ENCODE measurements around the gene MSTN.

Gene MSTN

DNA sequence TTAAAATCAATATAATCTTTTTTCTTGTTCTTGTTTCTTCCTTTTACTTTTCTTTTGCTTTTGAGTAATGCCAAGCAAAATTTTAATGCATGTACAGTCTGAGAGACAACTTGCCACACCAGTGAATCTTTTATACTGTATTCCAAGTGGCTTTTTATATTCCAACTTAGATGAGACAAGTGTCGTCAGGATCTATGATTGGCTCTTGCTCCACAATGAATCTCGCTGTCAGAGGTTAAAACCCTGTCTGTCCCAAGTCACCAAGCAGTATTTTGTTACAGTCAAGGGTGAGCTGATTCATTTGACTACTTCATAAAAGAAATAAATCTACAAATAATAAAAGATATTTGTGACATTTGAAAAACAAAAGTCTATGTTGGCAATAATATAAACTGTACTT is at the start of gene MSTN:
Gene MSTN (minus strand): TSS at position 129 of the 400 bp plus-strand sequence. CDS start 133 bp downstream, outside the sequence.
- Histone ChIP-seq H3K79me2 (ENCODE audit: insufficient read depth, low read depth) (no peaks in the 10 kb centered on the region), H3K36me3 (ENCODE audit: insufficient read depth) (no peaks in the 10 kb centered on the region), H3K27me3 (ENCODE audit: insufficient read depth, low read depth) (no peaks in the 10 kb centered on the region), H3K27ac (no peak within 1 kb of the TSS), H3K4me2 (no peak within 1 kb of the TSS), H2AFZ (ENCODE audit: low read depth) (no peak within 1 kb of the TSS), H3K4me1 (ENCODE audit: low read depth, poor library complexity, severe bottlenecking) (no peaks in the 10 kb centered on the region), H3K9ac (no peak within 1 kb of the TSS), H3K4me3 (IDR thresholded peaks at IDR 0.05; ENCODE audit: insufficient read depth, low read depth, low read length) (no peak within 1 kb of the TSS), H4K20me1 (ENCODE audit: insufficient read depth) (no peaks in the 10 kb centered on the region)
- TF ChIP-seq CTCF (conservative IDR thresholded peaks at IDR 0.05; ENCODE audit: low read depth, low read length) = no peak

- no peak overlapping the region for H3K4me3 ChIP-seq (IDR thresholded peaks at IDR 0.05; ENCODE audit: insufficient read depth, low read depth, low read length)
- H3K4me2 ChIP-seq = no peak overlapping the region
- no peaks in the 10 kb centered on the region for H3K36me3 ChIP-seq (ENCODE audit: insufficient read depth)
- H3K4me1 ChIP-seq (ENCODE audit: low read depth, poor library complexity, severe bottlenecking) = no peaks in the 10 kb centered on the region
- no peak overlapping the region for H2AFZ ChIP-seq (ENCODE audit: low read depth)
- H3K27ac ChIP-seq = no peak overlapping the region
- no peaks in the 10 kb centered on the region for H4K20me1 ChIP-seq (ENCODE audit: insufficient read depth)
- H3K27me3 ChIP-seq (ENCODE audit: insufficient read depth, low read depth) = no peaks in the 10 kb centered on the region
- no peaks in the 10 kb centered on the region for H3K79me2 ChIP-seq (ENCODE audit: insufficient read depth, low read depth)
- no peak overlapping the region for H3K9ac ChIP-seq
- no peak for TF ChIP-seq CTCF (conservative IDR thresholded peaks at IDR 0.05; ENCODE audit: low read depth, low read length)
These were observed 48.6 kb upstream of the MSTN start for GRCh38 chr2:190111166-190111565.

- Histone ChIP-seq H3K27me3 (ENCODE audit: insufficient read depth, low read depth) (no peaks in the 10 kb centered on the region), H3K79me2 (ENCODE audit: insufficient read depth, low read depth) (no peaks in the 10 kb centered on the region), H3K27ac (no peak overlapping the region), H3K4me3 (IDR thresholded peaks at IDR 0.05; ENCODE audit: insufficient read depth, low read depth, low read length) (no peak overlapping the region), H3K4me1 (ENCODE audit: low read depth, poor library complexity, severe bottlenecking) (no peaks in the 10 kb centered on the region), H3K36me3 (ENCODE audit: insufficient read depth) (no peaks in the 10 kb centered on the region), H3K9ac (no peak overlapping the region), H3K4me2 (no peak overlapping the region), H4K20me1 (ENCODE audit: insufficient read depth) (no peaks in the 10 kb centered on the region), H2AFZ (ENCODE audit: low read depth) (no peak overlapping the region)
- no peak for TF ChIP-seq CTCF (conservative IDR thresholded peaks at IDR 0.05; ENCODE audit: low read depth, low read length)
These were observed 48.2 kb upstream of the MSTN start for GRCh38 chr2:190110699-190111098.

DNA sequence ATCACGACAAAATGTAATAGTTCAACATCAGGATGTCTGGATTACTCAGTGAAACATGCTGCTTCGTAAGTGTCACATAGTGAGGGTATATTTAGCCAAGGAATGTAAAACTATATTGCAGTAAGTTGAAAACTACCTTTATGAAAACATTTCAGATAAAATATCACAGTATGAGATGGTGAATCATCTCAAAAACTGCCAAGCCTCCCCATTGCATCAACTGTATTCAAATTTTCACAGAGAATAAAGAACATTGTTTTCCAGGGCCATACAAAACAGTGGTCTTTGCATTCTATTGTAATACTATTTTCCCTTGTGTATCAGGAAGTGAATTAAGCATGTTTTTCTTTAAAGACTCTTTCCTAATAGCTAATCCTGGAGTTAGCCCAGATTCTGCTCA is 47.6 kb upstream of the MSTN start:
- Histone ChIP-seq H3K79me2 (ENCODE audit: insufficient read depth, low read depth) (no peaks in the 10 kb centered on the region), H3K27me3 (ENCODE audit: insufficient read depth, low read depth) (no peaks in the 10 kb centered on the region), H4K20me1 (ENCODE audit: insufficient read depth) (no peaks in the 10 kb centered on the region), H3K4me1 (ENCODE audit: low read depth, poor library complexity, severe bottlenecking) (no peaks in the 10 kb centered on the region), H2AFZ (ENCODE audit: low read depth) (no peak overlapping the region), H3K4me3 (IDR thresholded peaks at IDR 0.05; ENCODE audit: insufficient read depth, low read depth, low read length) (no peak overlapping the region), H3K36me3 (ENCODE audit: insufficient read depth) (no peaks in the 10 kb centered on the region), H3K27ac (no peak overlapping the region), H3K4me2 (no peak overlapping the region), H3K9ac (no peak overlapping the region)
- no peak for TF ChIP-seq CTCF (conservative IDR thresholded peaks at IDR 0.05; ENCODE audit: low read depth, low read length)

Data from KMS-11 (cell line).